ENCODE measurements around the gene RASSF1. TPM values are rescaled to one million over a fixed set of nuclear protein-coding genes. Genes with fewer than 3 reads are reported as not detected.

Gene RASSF1
- total RNA-seq, 2 experiments from 2014 or later: 75.8 to 76.5 TPM

DNA sequence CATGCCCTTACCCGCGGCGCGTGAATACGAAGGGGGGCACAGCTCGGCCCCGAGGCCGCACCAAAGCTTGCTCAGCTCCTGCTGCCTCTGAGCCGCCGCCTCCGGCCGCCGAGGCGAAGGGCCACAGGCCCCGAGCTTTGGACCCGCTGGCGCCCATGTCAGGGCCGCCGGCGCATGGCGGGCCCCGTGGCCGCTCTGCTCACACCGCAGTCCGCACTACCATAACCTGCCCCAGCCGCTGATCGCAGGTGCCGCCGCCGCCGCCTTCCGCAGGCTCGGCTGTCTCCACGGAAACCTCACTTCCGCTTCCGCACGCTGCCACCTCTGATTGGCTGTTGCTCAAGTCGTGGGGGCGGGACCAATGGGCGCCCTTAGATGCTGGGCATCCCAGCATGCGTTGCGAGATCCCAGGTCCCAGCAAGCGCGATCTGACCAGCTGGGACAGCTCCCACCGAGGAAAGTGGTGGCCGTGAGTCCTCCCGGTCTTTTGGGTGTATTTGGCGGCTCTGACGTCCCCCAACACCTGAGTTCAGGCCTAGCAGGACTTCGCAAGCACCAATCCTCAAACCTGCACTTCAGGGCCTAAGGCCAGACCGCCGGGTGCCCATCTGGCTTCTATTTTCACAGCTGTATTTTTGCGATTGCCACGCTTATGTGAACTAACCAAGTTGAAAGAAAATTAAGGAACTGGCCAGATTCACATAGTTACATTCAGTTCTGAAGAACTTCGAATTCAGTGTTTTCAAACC lies 12.5 kb downstream of the RASSF1 start, which contains the start of gene TUSC2:
TUSC2 (minus strand) TSS at position 281 of the 749 bp plus-strand sequence; CDS start at position 157, 124 bp downstream.
- POLR2A ChIA-PET: interaction anchor here (0.8 to 3.2 kb wide), 12 partner anchors 8 to 52 kb away, joined by 3 to 51 read pairs (median 3); partner anchors contain the start of genes RASSF1 and ZMYND10
- CTCF ChIA-PET: interaction anchor here (0.7 to 2.8 kb wide), 8 partner anchors 8 to 101 kb away, joined by 3 to 17 read pairs (median 7); partner anchors contain the start of genes HYAL3 and NAA80
- Mint-ChIP-seq H3K4me3 (peak within 1 kb of the TSS; percentile 81), H3K36me3 (ENCODE audit: low read depth) (peaks cover 31% of the 10 kb centered on the region), H3K27ac (peak within 1 kb of the TSS; percentile 72), H3K9me3 (no peaks in the 10 kb centered on the region), H3K27me3 (no peaks in the 10 kb centered on the region), H3K4me1 (ENCODE audit: low read depth) (peaks cover 19% of the 10 kb centered on the region)
- intact Hi-C loops (cut with micrococcal nuclease): no loop called here
- TF ChIP-seq, protein P1, sequence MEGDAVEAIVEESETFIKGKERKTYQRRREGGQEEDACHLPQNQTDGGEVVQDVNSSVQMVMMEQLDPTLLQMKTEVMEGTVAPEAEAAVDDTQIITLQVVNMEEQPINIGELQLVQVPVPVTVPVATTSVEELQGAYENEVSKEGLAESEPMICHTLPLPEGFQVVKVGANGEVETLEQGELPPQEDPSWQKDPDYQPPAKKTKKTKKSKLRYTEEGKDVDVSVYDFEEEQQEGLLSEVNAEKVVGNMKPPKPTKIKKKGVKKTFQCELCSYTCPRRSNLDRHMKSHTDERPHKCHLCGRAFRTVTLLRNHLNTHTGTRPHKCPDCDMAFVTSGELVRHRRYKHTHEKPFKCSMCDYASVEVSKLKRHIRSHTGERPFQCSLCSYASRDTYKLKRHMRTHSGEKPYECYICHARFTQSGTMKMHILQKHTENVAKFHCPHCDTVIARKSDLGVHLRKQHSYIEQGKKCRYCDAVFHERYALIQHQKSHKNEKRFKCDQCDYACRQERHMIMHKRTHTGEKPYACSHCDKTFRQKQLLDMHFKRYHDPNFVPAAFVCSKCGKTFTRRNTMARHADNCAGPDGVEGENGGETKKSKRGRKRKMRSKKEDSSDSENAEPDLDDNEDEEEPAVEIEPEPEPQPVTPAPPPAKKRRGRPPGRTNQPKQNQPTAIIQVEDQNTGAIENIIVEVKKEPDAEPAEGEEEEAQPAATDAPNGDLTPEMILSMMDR (IDR thresholded peaks at IDR 0.05): no peak
- DNase-seq (peak; percentile 99), ATAC-seq (peak; percentile 94)

DNA sequence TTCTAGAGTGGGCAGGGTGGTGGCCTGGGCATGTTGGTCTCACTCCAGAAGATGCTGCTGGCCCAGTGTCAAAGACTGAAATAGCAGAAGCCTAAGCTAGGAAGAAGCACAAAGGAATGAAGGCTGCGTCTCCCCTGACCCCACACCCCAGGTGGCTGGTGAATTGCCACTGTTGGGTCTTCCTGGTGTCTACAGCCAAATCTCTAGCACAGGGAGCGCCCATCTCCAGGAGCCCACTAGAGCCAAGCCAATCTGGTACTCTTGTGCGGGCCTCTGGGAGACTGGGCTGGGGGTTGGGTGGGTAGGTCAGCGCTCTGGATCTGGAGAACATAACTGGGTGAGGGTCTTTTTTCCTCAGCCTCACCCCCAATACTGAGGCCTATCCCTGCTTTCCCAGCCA lies 13.5 kb downstream of the RASSF1 start:
- Mint-ChIP-seq H3K27ac (peak overlapping the region; percentile 71), H3K4me1 (ENCODE audit: low read depth) (peaks cover 22% of the 10 kb centered on the region), H3K27me3 (no peaks in the 10 kb centered on the region), H3K36me3 (ENCODE audit: low read depth) (peaks cover 23% of the 10 kb centered on the region), H3K4me3 (peak overlapping the region; percentile 81), H3K9me3 (no peaks in the 10 kb centered on the region)
- ChIA-PET CTCF (interaction anchor here (0.8 to 2.0 kb wide), 6 partner anchors 7 to 28 kb away, joined by 3 to 17 read pairs (median 7); partner anchors contain the start of genes HYAL3 and NAA80), POLR2A (interaction anchor here (1.0 to 3.2 kb wide), 7 partner anchors 8 to 51 kb away, joined by 3 to 51 read pairs (median 3); partner anchors contain the start of gene ZMYND10)
- intact Hi-C loops (cut with micrococcal nuclease): no loop called here
- ATAC-seq: no peak
- DNase-seq: no peak
- TF ChIP-seq, protein P1 (IDR thresholded peaks at IDR 0.05): no peak

DNA sequence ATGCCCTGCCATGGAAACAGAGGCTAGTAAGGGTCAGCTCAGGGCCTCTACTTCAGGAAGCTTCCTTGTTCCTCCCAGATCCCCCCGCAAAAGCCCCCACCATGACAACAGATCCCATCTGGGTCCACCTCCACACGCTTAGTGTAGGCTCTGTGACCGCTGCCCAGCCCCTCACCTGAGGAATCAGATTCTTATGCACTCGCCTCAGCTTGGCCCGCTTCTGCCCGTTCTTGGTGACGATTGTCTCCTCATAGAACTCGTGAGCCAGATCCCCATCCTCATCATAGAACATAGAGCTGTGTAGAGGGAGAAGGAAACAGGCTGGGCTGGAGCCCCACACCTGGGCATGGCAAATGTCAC lies 14.5 kb downstream of the RASSF1 start:
- ChIA-PET POLR2A (interaction anchor here (13.4 kb wide), 1 partner anchor 10 kb away, joined by 126 read pairs; the partner anchor contains the start of gene RASSF1), CTCF (interaction anchor here (0.6 to 1.2 kb wide), 2 partner anchors 27 to 79 kb away, joined by 3 read pairs; partner anchors contain the start of genes HYAL3 and NAA80)
- DNase-seq: no peak
- Mint-ChIP-seq H3K27me3 (no peaks in the 10 kb centered on the region), H3K4me1 (ENCODE audit: low read depth) (peaks cover 23% of the 10 kb centered on the region), H3K9me3 (no peaks in the 10 kb centered on the region), H3K27ac (no peak overlapping the region), H3K36me3 (ENCODE audit: low read depth) (peaks cover 13% of the 10 kb centered on the region), H3K4me3 (peak overlapping the region; percentile 19)
- intact Hi-C loops (cut with micrococcal nuclease): no loop called here
- TF ChIP-seq, protein P1 (IDR thresholded peaks at IDR 0.05): no peak
- no peak for ATAC-seq

DNA sequence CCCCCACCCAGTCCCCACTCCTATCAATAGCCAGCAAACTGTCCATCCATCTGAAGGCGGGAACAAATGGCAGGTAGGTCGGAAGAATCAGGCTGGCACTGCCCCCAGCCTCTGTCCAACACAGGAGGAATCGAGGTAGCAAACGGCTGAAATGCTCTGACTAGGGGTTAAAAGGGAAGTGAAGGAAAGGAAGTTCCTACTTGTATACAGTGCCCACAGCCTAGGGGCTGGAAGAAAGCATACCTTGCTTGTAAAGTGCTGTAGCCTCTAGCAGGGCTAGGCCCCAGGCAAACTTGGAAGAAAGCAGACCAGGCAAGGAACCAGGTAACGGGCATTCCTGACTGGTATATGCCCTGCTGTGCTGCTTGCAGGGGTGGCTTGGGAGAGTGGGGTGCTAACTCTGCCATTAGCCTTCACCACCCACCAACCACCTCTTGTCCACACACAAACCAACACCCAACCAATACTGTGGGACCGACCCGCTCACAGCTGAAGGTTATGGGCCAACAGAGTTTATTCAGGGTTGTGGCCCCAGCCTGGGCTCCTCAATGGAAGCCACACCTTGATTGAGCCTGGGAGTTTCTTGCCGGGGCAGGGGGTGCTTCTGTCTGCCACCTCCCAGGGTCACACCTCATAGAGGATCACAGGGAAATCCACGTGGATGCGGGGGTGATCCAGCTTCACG lies 15.0 kb downstream of the RASSF1 start:
- Mint-ChIP-seq H3K4me1 (ENCODE audit: low read depth) (peaks cover 23% of the 10 kb centered on the region), H3K4me3 (peak overlapping the region; percentile 19), H3K27me3 (no peaks in the 10 kb centered on the region), H3K27ac (no peak overlapping the region), H3K36me3 (ENCODE audit: low read depth) (peaks cover 9% of the 10 kb centered on the region), H3K9me3 (no peaks in the 10 kb centered on the region)
- intact Hi-C loops (cut with micrococcal nuclease): no loop called here
- ATAC-seq: no peak
- ChIA-PET CTCF (interaction anchor here (0.8 to 3.0 kb wide), 4 partner anchors 10 to 34 kb away, joined by 3 to 40 read pairs (median 6); partner anchors contain the start of genes HYAL3, IFRD2 and NAA80), POLR2A (interaction anchor here (13.4 kb wide), 1 partner anchor 10 kb away, joined by 126 read pairs; the partner anchor contains the start of gene RASSF1)
- DNase-seq: no peak
- TF ChIP-seq, protein P1 (IDR thresholded peaks at IDR 0.05): no peak

All from activated CD8-positive, alpha-beta T cell treated with anti-CD3 and anti-CD28 coated beads for 36 hours (primary cell).